Neutrophil (primary cell): ENCODE data around the gene SLC30A3.

Experiments
- H3K27ac ChIP-seq: fragments of 200-600 bp; sonication (generic); 2 replicates; pipeline ENCODE4 v1.5.1; 2016; ENCODE audit warnings: mild to moderate bottlenecking, moderate library complexity
- H3K27me3 ChIP-seq: fragments of 200-600 bp; sonication (generic); 2 replicates; pipeline ENCODE4 v1.6.0; 2016; ENCODE audit warnings: mild to moderate bottlenecking
- H3K36me3 ChIP-seq: fragments of 200-600 bp; sonication (generic); 2 replicates; pipeline ENCODE4 v1.5.1; 2017
- H3K4me1 ChIP-seq, 2 experiments: fragments of 200-600 bp in 1 of 2; sonication (generic) in 1 of 2; 1 replicate in 1 of 2; 2 replicates in 1 of 2; pipeline versions ENCODE4 v1.5.1 to v1.6.1; 2013 to 2016; ENCODE audit warnings: low read depth in 1 of 2, low read length in 1 of 2, mild to moderate bottlenecking in 1 of 2, moderate library complexity in 1 of 2; ENCODE audit not compliant: control insufficient read depth in 1 of 2, insufficient read depth in 1 of 2
- H3K4me3 ChIP-seq, 2 experiments: fragments of 200-600 bp in 1 of 2; sonication (generic) in 1 of 2; 1 replicate in 1 of 2; 2 replicates in 1 of 2; pipeline ENCODE4 v1.5.1; 2013 to 2016; ENCODE audit warnings: low read depth in 1 of 2, low read length in 1 of 2, mild to moderate bottlenecking in 1 of 2, moderate library complexity in 1 of 2
- H3K9me3 ChIP-seq: fragments of 200-600 bp; sonication (generic); 2 replicates; pipeline ENCODE4 v1.5.1; 2016
- TF ChIP-seq, protein P1 (sequence below): fragments of 200-600 bp; sonication (generic); IDR thresholded peaks from 2 replicates; pipeline ENCODE4 v1.5.1; 2016; ENCODE audit warnings: antibody characterized with exemption

Gene SLC30A3

DNA sequence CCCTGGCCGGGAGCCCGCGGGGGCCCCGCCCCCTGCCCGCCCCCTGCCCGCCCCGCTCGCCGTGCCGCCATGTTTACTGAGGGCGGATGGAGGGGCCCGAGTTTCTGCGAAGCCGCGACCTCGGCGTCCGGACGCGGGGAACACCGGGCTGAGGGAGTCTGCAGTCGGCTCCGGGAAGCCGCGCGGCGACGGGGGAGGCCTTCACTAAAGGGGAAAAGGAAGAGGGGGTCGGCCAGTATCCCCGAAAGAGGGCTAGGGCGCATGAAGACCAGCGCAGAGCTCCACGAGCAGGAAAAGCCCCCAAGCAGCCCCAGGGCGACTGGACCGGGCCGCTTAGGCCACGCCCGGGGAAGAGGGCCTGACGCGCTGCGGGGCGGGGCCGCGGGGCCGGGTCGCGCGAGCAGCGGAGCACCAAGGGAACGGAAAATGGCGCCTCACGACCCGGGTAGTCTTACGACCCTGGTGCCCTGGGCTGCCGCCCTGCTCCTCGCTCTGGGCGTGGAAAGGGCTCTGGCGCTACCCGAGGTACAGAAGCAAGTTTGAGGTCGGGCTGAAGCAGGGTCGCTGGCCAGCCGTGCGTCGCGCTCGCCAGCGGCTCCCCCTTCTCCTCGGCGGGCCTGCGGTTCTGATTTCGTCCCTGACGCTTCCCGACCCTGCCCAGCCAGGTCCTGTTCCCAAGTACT is 50.8 kb downstream of the SLC30A3 start, which contains the start of the genes ATRAID and SLC5A6:
ATRAID (plus strand) TSS at position 99 of the 683 bp plus-strand sequence; CDS start at position 427, 328 bp downstream.
SLC5A6 (minus strand) TSS at position 326 of the 683 bp plus-strand sequence. CDS start 4,618 bp downstream, outside the sequence.
- TF ChIP-seq, protein P1, sequence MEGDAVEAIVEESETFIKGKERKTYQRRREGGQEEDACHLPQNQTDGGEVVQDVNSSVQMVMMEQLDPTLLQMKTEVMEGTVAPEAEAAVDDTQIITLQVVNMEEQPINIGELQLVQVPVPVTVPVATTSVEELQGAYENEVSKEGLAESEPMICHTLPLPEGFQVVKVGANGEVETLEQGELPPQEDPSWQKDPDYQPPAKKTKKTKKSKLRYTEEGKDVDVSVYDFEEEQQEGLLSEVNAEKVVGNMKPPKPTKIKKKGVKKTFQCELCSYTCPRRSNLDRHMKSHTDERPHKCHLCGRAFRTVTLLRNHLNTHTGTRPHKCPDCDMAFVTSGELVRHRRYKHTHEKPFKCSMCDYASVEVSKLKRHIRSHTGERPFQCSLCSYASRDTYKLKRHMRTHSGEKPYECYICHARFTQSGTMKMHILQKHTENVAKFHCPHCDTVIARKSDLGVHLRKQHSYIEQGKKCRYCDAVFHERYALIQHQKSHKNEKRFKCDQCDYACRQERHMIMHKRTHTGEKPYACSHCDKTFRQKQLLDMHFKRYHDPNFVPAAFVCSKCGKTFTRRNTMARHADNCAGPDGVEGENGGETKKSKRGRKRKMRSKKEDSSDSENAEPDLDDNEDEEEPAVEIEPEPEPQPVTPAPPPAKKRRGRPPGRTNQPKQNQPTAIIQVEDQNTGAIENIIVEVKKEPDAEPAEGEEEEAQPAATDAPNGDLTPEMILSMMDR, result peak; percentile 17
- H3K36me3 ChIP-seq, result no peaks in the 10 kb centered on the region
- peak within 1 kb of the TSS; percentile 99 for H3K27ac ChIP-seq
- H3K9me3 ChIP-seq, result no peaks in the 10 kb centered on the region
- H3K4me3 ChIP-seq, result peak within 1 kb of the TSS; percentile 84 to 89
- no peaks in the 10 kb centered on the region for H3K27me3 ChIP-seq
- peaks cover 20 to 21% of the 10 kb centered on the region in 2 experiments for H3K4me1 ChIP-seq

DNA sequence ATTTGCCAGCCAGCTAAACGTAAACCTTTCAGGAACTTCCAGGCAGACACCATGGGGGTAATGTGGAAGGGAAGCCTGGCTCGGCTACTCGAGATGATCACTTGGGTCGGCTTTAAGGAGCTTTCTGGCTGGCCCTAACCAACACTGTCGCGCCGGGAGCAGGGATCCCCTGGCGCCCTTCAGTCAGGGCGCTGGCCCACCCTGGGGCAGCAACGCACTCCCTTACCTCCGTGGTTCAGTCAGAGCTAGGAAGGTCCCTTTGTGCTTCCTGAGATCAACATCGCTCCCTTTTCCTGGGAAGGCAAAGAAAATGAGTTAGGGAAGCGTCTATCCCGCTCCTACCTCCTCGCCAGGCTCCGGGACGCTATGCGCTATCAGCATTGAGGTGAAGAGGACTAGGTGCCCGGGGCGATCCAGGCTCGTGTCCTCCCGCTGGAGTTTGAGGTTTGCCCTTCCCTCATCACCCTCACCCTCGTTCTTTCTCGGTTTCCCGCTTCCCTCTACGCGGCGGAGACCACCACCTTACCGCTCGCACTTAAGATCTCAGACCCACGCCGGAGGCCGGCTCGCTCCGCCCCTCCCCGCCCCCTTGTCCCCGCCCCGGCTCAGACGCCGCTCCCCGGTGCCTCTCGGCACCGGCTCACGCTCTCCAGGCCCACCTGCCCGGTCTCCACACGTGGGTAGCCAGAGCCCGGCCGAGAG is 51.5 kb downstream of the SLC30A3 start:
- Histone ChIP-seq H3K4me1 (peaks cover 17 to 18% of the 10 kb centered on the region in 2 experiments), H3K27ac (peak overlapping the region; percentile 99), H3K4me3 (peak overlapping the region; percentile 84 to 89), H3K36me3 (no peaks in the 10 kb centered on the region), H3K9me3 (no peaks in the 10 kb centered on the region), H3K27me3 (no peaks in the 10 kb centered on the region)
- TF ChIP-seq, protein P1, result no peak

- H3K4me3 ChIP-seq, result no peak overlapping the region
- H3K4me1 ChIP-seq, result peaks cover 17 to 18% of the 10 kb centered on the region in 2 experiments
- H3K36me3 ChIP-seq, result peaks cover under 1% of the 10 kb centered on the region
- TF ChIP-seq, protein P1, result no peak
- no peak overlapping the region for H3K27ac ChIP-seq
- H3K27me3 ChIP-seq, result no peaks in the 10 kb centered on the region
- H3K9me3 ChIP-seq, result no peaks in the 10 kb centered on the region
These were observed 53.0 kb downstream of the SLC30A3 start for GRCh38 chr2:27209621-27210401.

DNA sequence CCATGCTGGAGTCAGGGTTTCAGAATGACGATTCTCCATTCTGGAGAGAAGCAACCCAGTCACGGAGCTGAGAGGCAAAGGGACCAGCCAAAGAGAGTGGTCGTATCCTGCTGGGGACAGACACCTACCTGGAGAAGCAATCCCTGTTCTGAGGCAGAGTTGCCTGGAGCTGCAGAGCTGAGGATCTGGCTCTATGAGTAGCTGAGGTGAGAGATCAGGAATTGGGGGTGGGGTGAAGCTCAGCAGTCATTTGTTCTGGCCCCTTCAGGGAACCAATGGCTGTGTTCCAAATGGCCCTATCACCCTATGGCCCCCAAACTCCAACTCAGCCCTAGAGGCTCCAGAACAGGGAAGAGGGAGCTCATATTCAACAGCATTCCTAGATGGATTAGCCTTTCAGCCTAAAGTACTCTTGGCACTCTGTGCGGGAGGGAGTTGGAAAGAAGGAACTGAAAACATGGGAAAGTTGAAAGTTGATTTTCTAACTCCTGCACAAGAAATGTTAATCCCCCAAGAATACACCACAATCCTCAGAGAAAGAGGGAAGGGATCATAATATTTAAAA is 54.3 kb downstream of the SLC30A3 start:
- no peak overlapping the region for H3K27ac ChIP-seq
- no peak overlapping the region for H3K4me3 ChIP-seq
- no peaks in the 10 kb centered on the region for H3K9me3 ChIP-seq
- H3K36me3 ChIP-seq, result peaks cover 13% of the 10 kb centered on the region
- peaks cover 16 to 17% of the 10 kb centered on the region in 2 experiments for H3K4me1 ChIP-seq
- H3K27me3 ChIP-seq, result no peaks in the 10 kb centered on the region
- TF ChIP-seq, protein P1, result no peak

DNA sequence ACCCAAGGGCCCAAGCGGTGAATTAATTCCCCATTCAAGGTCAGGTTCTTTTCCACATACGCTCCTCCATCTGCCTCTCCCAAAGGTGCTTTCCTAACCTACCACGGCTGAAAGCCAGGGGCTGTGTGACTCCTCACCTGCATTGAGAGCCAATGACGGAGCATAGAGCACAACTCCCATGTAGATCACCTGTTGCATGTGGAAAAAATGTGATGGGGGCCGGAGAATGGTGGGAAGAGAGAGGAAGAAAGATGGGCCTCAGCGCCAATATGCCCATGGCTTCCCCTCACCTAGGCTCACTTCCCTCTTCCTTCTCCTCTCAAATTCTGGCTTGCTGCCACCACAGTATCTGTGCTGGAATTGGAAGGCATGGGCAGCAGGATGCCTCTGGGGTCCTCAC is 56.5 kb downstream of the SLC30A3 start:
- Histone ChIP-seq H3K36me3 (peaks cover 14% of the 10 kb centered on the region), H3K27ac (no peak overlapping the region), H3K4me1 (peaks cover 3 to 4% of the 10 kb centered on the region in 2 experiments), H3K4me3 (no peak overlapping the region), H3K27me3 (no peaks in the 10 kb centered on the region), H3K9me3 (no peaks in the 10 kb centered on the region)
- TF ChIP-seq, protein P1, result no peak
